Heart left ventricle (tissue), 13 donors: ENCODE data around the gene NACAD.

Experiments
- POLR2A ChIP-seq, 2 donors: fragments of 450-650 bp; IDR thresholded peaks; one replicate each; pipeline ENCODE4 v1.6.1; 2017; ENCODE audit warnings: antibody characterized with exemption in 2 of 2, mild to moderate bottlenecking in 2 of 2, moderate library complexity in 2 of 2
- TF ChIP-seq, protein P1 (sequence below), 12 donors: fragments of 200-600 bp; sonication (generic) in 4 of 12; IDR thresholded peaks; one replicate each; pipeline versions ENCODE4 v1.5.0 to v1.8.0; 2018 to 2022; ENCODE audit warnings: antibody characterized with exemption in 12 of 12, mild to moderate bottlenecking in 5 of 12
- donor health status: ischemic (EF 13 %, LVEDD 7.1; RV severe dilation, severe dysfunction).
- donor health status: DM: no; HTN: yes; CAD: no.
- donor health status: DM: no; HTN: no; CAD: no.
- donor health status: ischemic (EF 25% LVEDD 6.9; RV normal size, moderate dysfunction).
- donor health status: ischemic (EF 25% LVEDD 5.7; RV mildly dilated, moderate dysfunction).
- donor health status: ischemic (EF 35%, LVEDD 5.7; RV mildly dilated, moderate dysfunction).
- donor health status: nonischemic (EF 11% LVEDD 7.7; RV severe dilation, severe dysfunction).
- donor health status: DM: yes; HTN: yes; CAD: no.
- donor health status: PGD.
- donor health status: ischemic (EF 29% LVEDD 5.4; RV normal size, mild dysfunction).
- donor health status: nonischemic (EF 23%, LVEDD 6.1; RV moderate dilation, normal function).

DNA sequence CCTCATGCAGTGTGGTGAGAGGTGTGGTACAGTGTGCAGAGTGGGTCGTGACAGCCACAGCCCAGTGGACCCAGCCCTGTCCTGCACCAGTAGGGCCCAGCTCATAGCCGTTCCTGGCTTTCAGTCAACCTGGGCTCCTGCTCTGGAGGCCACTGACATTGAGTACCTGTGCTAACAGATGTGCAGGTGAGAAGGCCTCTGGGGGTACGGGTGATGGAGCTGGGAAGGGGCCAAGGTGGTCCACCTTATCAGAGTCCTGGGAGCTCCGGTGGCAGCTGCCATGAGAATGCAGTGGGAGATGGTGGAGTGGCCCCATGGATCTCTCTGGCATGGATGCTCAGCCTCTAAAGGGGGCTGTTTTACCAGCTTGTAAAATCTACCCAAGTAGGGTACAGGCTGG is 28.8 kb upstream of the NACAD start:
- TF ChIP-seq, protein P1, sequence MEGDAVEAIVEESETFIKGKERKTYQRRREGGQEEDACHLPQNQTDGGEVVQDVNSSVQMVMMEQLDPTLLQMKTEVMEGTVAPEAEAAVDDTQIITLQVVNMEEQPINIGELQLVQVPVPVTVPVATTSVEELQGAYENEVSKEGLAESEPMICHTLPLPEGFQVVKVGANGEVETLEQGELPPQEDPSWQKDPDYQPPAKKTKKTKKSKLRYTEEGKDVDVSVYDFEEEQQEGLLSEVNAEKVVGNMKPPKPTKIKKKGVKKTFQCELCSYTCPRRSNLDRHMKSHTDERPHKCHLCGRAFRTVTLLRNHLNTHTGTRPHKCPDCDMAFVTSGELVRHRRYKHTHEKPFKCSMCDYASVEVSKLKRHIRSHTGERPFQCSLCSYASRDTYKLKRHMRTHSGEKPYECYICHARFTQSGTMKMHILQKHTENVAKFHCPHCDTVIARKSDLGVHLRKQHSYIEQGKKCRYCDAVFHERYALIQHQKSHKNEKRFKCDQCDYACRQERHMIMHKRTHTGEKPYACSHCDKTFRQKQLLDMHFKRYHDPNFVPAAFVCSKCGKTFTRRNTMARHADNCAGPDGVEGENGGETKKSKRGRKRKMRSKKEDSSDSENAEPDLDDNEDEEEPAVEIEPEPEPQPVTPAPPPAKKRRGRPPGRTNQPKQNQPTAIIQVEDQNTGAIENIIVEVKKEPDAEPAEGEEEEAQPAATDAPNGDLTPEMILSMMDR (IDR thresholded peaks at IDR 0.05) = no peak
- no peak for TF ChIP-seq POLR2A (IDR thresholded peaks at IDR 0.05)
